Gastrocnemius medialis (tissue), 4 donors: ENCODE results near the gene ANKRD40CL. TPM values are rescaled to one million over a fixed set of nuclear protein-coding genes. Genes with fewer than 3 reads are reported as not detected.

Experiments used
- ATAC-seq, 2 donors: fragments of 150-250 bp; one replicate each; pipeline ENCODE4 v1.9.1; 2016
- DNase-seq, 2 donors: peaks; one replicate each; pipeline ENCODE4 v3.0.0-alpha.2; 2019
- H3K27ac ChIP-seq, 4 donors: fragments of 200-600 bp; sonication (generic); 1 replicate in 1 of 4; 2 replicates in 3 of 4; pipeline ENCODE4 v1.5.1; 2016 to 2018; ENCODE audit warnings: mild to moderate bottlenecking in 2 of 4, moderate library complexity in 1 of 4
- H3K27me3 ChIP-seq, 3 donors: fragments of 200-600 bp; sonication (generic) in 2 of 3; 1 replicate in 1 of 3; 2 replicates in 2 of 3; pipeline versions ENCODE4 v1.5.1 to v1.6.0; 2016 to 2019; ENCODE audit warnings: mild to moderate bottlenecking in 1 of 3, moderate library complexity in 1 of 3
- H3K36me3 ChIP-seq, 2 donors: fragments of 200-600 bp; sonication (generic) in 1 of 2; one replicate each; pipeline ENCODE4 v1.5.1; 2017 to 2018
- H3K4me1 ChIP-seq, 2 donors: fragments of 200-600 bp; sonication (generic) in 1 of 2; one replicate each; pipeline ENCODE4 v1.5.1; 2016 to 2017; ENCODE audit warnings: mild to moderate bottlenecking in 2 of 2
- H3K4me3 ChIP-seq, 4 donors: fragments of 200-600 bp; sonication (generic) in 3 of 4; 1 replicate in 1 of 4; 2 replicates in 3 of 4; pipeline ENCODE4 v1.5.1; 2016 to 2019; ENCODE audit warnings: mild to moderate bottlenecking in 2 of 4
- H3K9me3 ChIP-seq, 3 donors: fragments of 200-600 bp; sonication (generic) in 2 of 3; 1 replicate in 1 of 3; 2 replicates in 2 of 3; pipeline ENCODE4 v1.5.1; 2016 to 2019
- POLR2A ChIP-seq, 2 donors: fragments of 450-650 bp; IDR thresholded peaks; one replicate each; pipeline ENCODE4 v1.6.1; 2017; ENCODE audit warnings: antibody characterized with exemption in 2 of 2, mild to moderate bottlenecking in 2 of 2, moderate library complexity in 2 of 2
- in situ Hi-C, 4 donors: fragments of 200-750 bp; cut with MboI; loops; one replicate each; pipeline versions ENCODE4 v1.15.0 to v1.8.0; 2017; ENCODE audit warnings: low sequenced_read_pairs in 4 of 4
- intact Hi-C: fragments of 100-400 bp; cut with DNase I; formaldehyde crosslinking; loops from one replicate; pipeline ENCODE4 v1.15.1; 2023; ENCODE audit warnings: low total_unique reads
- total RNA-seq, 4 donors: library from RNA; depleted of rRNA; stranded (reverse); fragments of >200 nt; gene quantifications; one replicate each; pipeline versions ENCODE4 v1.1.0 to v1.2.3, GENCODE V29; 2016
- TF ChIP-seq, protein P1 (sequence below), 5 experiments: fragments of 450-650 bp in 3 of 5; fragments of 200-600 bp in 2 of 5; sonication (generic) in 2 of 5; IDR thresholded peaks in 4 of 5; conservative IDR thresholded peaks in 1 of 5; 1 replicate in 4 of 5; 2 replicates in 1 of 5; pipeline ENCODE4 v1.5.1; 2016 to 2019; ENCODE audit warnings: antibody characterized with exemption in 5 of 5, mild to moderate bottlenecking in 3 of 5, moderate library complexity in 3 of 5

The ANKRD40CL gene
- total RNA-seq, 4 donors from 2014 or later = not detected

- Histone ChIP-seq H3K27me3 (no peaks in the 10 kb centered on the region), H3K4me1 (peaks cover 43 to 46% of the 10 kb centered on the region in 2 donors), H3K27ac (peak overlapping the region; percentile 92 to 98 (median 97)), H3K4me3 (peak overlapping the region; percentile 76 to 98 (median 84)), H3K9me3 (no peaks in the 10 kb centered on the region), H3K36me3 (no peaks in the 10 kb centered on the region)
- TF ChIP-seq, protein P1, sequence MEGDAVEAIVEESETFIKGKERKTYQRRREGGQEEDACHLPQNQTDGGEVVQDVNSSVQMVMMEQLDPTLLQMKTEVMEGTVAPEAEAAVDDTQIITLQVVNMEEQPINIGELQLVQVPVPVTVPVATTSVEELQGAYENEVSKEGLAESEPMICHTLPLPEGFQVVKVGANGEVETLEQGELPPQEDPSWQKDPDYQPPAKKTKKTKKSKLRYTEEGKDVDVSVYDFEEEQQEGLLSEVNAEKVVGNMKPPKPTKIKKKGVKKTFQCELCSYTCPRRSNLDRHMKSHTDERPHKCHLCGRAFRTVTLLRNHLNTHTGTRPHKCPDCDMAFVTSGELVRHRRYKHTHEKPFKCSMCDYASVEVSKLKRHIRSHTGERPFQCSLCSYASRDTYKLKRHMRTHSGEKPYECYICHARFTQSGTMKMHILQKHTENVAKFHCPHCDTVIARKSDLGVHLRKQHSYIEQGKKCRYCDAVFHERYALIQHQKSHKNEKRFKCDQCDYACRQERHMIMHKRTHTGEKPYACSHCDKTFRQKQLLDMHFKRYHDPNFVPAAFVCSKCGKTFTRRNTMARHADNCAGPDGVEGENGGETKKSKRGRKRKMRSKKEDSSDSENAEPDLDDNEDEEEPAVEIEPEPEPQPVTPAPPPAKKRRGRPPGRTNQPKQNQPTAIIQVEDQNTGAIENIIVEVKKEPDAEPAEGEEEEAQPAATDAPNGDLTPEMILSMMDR (IDR thresholded peaks at IDR 0.05 in 4 of 5, conservative IDR thresholded peaks at IDR 0.05 in 1 of 5) = no peak
- TF ChIP-seq POLR2A (IDR thresholded peaks at IDR 0.05) = no peak
- DNase-seq (no peak), ATAC-seq (no peak)
- intact Hi-C loops (loop anchor here (1.0 to 5.0 kb wide), 2 partner anchors 12 to 933 kb away; partner anchors contain the start of gene KAT7), in situ Hi-C loops (loop anchor here in 1 of 4 donors (25.0 kb wide), 1 partner anchor 933 kb away; the partner anchor contains the start of gene KAT7)
Measured at GRCh38 chr17:50719924-50720794, 47.2 kb downstream of the ANKRD40CL start.

DNA sequence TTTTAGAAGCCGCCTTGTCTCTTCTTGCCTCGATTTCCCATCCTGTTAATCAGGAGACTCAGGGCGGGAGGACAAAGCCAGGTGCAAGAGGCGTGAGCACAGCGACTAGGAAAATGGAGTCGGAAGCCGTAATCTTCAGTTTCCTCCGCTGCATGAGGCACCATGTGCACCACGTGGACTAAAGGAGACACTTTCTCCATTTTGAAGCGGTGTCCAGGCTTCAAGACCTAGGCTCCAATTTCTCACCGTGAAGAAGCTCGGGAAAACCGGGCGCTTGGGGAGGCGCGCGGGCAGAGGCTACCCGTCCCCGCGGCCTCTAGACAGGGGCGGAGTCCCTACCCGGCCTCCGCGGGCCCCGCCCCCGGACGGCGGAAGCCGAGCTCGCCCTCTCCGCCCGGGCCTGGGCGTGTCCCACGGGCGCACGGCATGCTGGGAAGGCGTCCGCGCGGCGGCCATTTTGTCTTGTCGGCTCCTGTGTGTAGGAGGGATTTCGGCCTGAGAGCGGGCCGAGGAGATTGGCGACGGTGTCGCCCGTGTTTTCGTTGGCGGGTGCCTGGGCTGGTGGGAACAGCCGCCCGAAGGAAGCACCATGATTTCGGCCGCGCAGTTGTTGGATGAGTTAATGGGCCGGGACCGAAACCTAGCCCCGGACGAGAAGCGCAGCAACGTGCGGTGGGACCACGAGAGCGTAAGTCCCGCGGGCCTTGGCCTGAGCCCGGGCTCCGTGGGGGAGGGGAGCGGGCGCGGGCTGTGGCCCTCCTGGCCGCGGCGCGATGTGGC, 48.0 kb downstream of the ANKRD40CL start, which contains the start of gene LUC7L3:
LUC7L3 (plus strand) TSS at position 460 of the 780 bp plus-strand sequence; CDS start at position 590, 130 bp downstream.
- Histone ChIP-seq H3K4me3 (peak within 1 kb of the TSS; percentile 76 to 98 (median 84)), H3K36me3 (no peaks in the 10 kb centered on the region), H3K4me1 (peaks cover 37 to 40% of the 10 kb centered on the region in 2 donors), H3K27me3 (no peaks in the 10 kb centered on the region), H3K9me3 (no peaks in the 10 kb centered on the region), H3K27ac (peak within 1 kb of the TSS; percentile 92 to 98 (median 97))
- ATAC-seq = peak; percentile 96
- peak; percentile 91 for DNase-seq
- in situ Hi-C loops = loop anchor here in 1 of 4 donors (25.0 kb wide), 1 partner anchor 932 kb away; the partner anchor contains the start of gene KAT7
- TF ChIP-seq, protein P1 (IDR thresholded peaks at IDR 0.05 in 4 of 5, conservative IDR thresholded peaks at IDR 0.05 in 1 of 5) = no peak
- peak; percentile 87 to 88 for TF ChIP-seq POLR2A (IDR thresholded peaks at IDR 0.05)
- intact Hi-C loops = loop anchor here (1.0 to 5.0 kb wide), 2 partner anchors 11 to 932 kb away; partner anchors contain the start of gene KAT7

DNA sequence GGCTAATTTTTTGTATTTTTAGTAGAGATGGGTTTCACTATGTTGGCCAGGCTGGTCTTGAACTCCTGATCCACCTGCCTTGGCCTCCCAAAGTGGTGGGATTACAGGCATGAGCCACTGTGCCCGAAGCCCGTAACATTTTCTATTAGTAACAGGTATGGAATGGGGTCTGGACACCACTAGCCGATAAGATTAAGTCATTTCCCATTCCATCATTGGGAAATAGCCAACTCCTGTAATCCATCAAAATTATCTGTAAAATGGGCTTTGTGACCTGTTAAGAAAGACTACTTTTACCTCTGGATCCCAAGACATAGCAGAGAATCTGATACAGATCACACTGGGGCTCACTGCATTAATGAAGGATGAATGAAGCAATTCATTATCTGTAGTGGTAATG, 51.8 kb downstream of the ANKRD40CL start:
- no peak for ATAC-seq

GRCh38 chr17:50712641-50713040, 54.7 kb downstream of the ANKRD40CL start:
- H3K9me3 ChIP-seq = no peaks in the 10 kb centered on the region
- H3K27me3 ChIP-seq = no peaks in the 10 kb centered on the region
- peaks cover 16 to 18% of the 10 kb centered on the region in 2 donors for H3K4me1 ChIP-seq
- no peak overlapping the region for H3K4me3 ChIP-seq
- DNase-seq = no peak
- no peak overlapping the region for H3K27ac ChIP-seq
- no peak for ATAC-seq
- in situ Hi-C loops = loop anchor here in 1 of 4 donors (25.0 kb wide), 1 partner anchor 925 kb away; the partner anchor contains the start of gene KAT7
- intact Hi-C loops = no loop called here
- no peak for TF ChIP-seq POLR2A (IDR thresholded peaks at IDR 0.05)
- TF ChIP-seq, protein P1 (IDR thresholded peaks at IDR 0.05 in 4 of 5, conservative IDR thresholded peaks at IDR 0.05 in 1 of 5) = no peak
- H3K36me3 ChIP-seq = no peaks in the 10 kb centered on the region

More for the DNA sequence above, 51.8 kb downstream of the ANKRD40CL start:
- no peak overlapping the region for H3K27ac ChIP-seq
- no peaks in the 10 kb centered on the region for H3K9me3 ChIP-seq
- H3K4me3 ChIP-seq = no peak overlapping the region
- no peak for DNase-seq
- H3K36me3 ChIP-seq = no peaks in the 10 kb centered on the region
- H3K4me1 ChIP-seq = peaks cover 0 to 1% of the 10 kb centered on the region in 2 donors
- intact Hi-C loops (loop anchor here (5.0 kb wide), 1 partner anchor 928 kb away; the partner anchor contains the start of gene KAT7), in situ Hi-C loops (loop anchor here in 1 of 4 donors (25.0 kb wide), 1 partner anchor 928 kb away; the partner anchor contains the start of gene KAT7)
- no peaks in the 10 kb centered on the region for H3K27me3 ChIP-seq
- TF ChIP-seq, protein P1 (IDR thresholded peaks at IDR 0.05 in 4 of 5, conservative IDR thresholded peaks at IDR 0.05 in 1 of 5) = no peak
- TF ChIP-seq POLR2A (IDR thresholded peaks at IDR 0.05) = no peak
